ENCODE measurements around the gene ELOVL1.
A peak's percentile ranks its signal among the peaks of the same experiment; 100 is the strongest.
"Not testable (repeated sequence)": the region's sequence is repeated elsewhere in the genome, so short reads cannot be mapped to it uniquely, and the experiment has no call there.

ELOVL1 gene

GRCh38 chr1:43367904-43368645 lies at the start of gene ELOVL1:
Gene ELOVL1 (minus strand): TSS chr1:43368011. CDS start chr1:43365609, 2,402 bp downstream.
- peak; percentile 97 for DNase-seq

DNA sequence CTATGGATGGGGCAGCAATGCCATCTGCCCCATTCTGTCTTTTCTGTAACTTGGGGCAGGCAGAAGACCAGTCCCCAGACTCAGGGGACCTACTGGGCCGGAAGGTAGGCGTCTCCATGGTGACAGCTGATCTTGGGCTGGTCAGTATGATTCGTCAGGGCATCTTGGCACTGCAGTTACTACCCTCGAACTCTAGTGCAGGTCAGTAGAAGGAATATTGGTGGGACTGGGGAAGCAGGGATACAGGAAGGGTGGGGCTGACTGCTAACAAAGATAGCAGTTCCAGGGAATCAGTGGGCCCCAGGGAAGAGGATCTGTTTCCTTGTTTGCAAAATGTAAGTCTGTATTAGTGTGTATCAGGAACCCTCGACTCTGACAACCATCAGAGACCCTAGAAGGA lies 48.1 kb upstream of the ELOVL1 start:
- DNase-seq: no peak

DNA sequence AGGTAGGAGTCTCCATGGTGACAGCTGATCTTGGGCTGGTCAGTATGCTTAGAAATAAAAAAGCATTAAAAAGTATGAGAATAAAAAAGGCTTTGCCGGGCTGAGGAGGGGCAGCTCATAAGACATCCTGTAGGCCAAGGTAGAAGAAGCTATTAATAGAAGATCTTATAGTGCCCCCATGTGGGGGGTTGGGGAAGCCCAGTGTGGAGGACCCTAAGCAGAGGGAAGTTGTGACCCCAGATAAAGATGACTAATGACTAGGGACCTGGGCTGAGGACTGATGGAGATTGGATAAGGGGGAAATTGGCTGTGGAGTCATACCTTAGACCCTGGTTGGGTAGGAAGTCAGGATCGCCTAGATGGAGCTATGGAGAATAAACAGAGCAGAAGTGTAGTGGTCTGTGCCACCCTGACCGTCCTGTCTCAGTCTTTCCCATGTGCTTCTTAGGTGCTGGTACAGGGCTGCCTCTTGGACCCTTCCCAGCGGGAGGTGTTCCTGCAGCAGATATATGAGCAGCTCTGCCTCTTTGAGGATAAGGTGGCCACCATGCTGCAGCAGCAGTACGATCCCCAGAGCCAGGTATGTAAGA lies 46.9 kb upstream of the ELOVL1 start:
- peak; percentile 80 for DNase-seq

GRCh38 chr1:43413426-43413825 lies 45.6 kb upstream of the ELOVL1 start:
- DNase-seq: not testable (repeated sequence)

GRCh38 chr1:43410571-43410970 lies 42.8 kb upstream of the ELOVL1 start:
- no peak for DNase-seq

DNA sequence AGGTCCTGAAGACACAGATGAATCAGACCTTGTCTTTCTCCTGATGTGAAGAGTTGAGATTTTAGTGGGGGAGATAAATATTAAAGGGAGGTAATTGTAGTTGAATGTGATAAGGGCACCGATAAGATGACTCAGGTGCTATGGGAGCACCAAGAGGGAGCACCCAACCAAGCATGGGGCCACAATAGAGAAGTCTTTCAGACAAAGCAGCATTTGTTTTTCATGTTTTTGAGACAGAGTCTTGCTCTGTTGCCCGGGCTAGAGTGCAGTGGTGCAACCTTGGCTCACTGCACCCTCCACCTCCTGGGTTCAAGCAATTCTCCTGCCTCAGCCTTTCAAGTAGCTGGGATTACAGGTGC lies 38.0 kb upstream of the ELOVL1 start:
- no peak for DNase-seq

GRCh38 chr1:43405219-43405875 lies 37.5 kb upstream of the ELOVL1 start:
- DNase-seq: no peak

- DNase-seq: no peak
Observed at GRCh38 chr1:43404353-43404752, 36.5 kb upstream of the ELOVL1 start.

GRCh38 chr1:43402089-43402865 lies 34.5 kb upstream of the ELOVL1 start:
- no peak for DNase-seq

GRCh38 chr1:43400441-43400840 lies 32.6 kb upstream of the ELOVL1 start:
- not testable (repeated sequence) for DNase-seq

DNA sequence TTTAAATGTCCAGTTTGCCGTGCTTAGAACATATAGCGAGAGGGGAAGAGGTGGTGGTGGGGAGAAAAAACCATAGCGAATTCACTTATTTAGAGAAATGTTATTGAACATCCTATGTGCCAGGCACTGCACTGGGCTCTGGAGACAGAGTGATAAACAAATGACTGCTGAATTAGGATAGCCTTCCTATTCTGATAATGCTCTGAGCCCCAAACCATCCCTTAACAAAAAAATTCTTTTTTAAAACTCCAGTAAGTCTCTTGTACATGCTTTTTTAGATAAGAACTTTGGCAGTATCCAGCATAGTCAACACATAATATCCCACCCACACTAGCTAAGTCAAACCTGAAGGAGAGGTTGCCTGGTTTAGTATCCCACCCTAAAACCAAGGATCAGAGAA lies 30.4 kb upstream of the ELOVL1 start:
- no peak for DNase-seq

DNA sequence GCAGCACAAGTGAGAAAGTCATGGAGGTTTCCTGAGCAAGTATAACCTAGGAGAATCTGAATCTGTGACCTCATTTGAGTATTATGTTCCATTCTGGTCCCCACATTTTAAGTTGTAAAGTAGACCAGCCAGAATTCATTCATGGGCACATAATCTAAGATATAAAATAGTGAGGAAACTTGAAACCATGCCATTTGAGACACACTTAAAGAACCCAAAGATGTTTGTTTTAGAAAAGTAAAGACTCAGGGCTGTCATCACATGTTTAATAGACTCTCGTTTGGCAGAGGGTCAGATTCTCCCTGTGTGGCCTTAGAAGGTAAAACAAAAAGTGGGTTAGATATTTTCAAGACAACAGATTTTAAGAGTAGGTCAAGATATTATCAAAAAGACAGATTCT lies 28.2 kb upstream of the ELOVL1 start:
- no peak for DNase-seq

GRCh38 chr1:43395523-43395922 lies 27.7 kb upstream of the ELOVL1 start:
- DNase-seq: no peak

- DNase-seq: no peak
Observed at GRCh38 chr1:43392702-43393101, 24.9 kb upstream of the ELOVL1 start.

- DNase-seq: peak; percentile 97
Observed at GRCh38 chr1:43389326-43390313, 21.8 kb upstream of the ELOVL1 start, which contains the start of the genes MED8 and SZT2. Gene MED8 (minus strand): TSS chr1:43389800. CDS start chr1:43389764, 36 bp downstream. Gene SZT2 (plus strand): TSS chr1:43389899. CDS start chr1:43389969, 70 bp downstream.

DNA sequence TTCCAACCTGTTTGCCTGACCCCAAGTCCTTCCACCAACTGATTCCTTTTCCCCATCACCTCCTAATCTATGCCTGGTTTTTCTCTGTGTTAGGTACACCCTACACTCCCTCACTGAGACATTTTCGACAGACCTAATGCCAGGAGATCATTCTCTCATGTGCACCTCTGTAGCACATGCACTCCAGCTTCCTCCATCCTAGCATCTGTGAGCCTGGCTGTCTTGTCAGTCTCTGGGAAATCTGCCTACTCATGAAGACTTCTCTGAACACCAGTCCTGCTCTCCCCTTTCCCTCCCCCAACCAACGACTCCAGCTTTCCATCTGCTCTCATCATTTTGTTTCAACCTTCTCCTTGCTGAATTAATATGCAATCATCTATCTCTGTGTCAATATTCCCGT lies 20.8 kb upstream of the ELOVL1 start:
- DNase-seq: no peak

- no peak for DNase-seq
Observed at GRCh38 chr1:43387976-43388599, 20.3 kb upstream of the ELOVL1 start.

GRCh38 chr1:43386676-43387075 lies 18.9 kb upstream of the ELOVL1 start:
- DNase-seq: no peak

DNA sequence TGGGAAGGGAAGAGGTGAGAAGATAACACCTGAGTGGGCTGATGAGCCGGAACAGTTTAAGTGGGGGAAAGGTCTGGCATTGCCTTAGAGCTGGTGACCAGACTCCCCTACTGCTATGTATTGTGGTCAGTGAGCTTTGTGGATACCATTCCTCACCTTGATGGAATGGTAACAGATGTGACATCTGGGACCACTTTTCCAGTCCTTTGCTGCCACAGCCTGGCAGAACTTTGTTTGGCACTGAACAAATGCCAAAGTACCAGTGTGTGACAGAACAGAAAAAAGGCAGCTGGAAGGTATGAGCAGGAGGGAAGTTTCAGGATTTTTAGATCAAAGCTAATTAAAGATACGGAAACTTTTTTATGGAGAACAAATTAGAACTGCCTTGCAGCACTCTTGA lies 15.6 kb upstream of the ELOVL1 start:
- no peak for DNase-seq

DNA sequence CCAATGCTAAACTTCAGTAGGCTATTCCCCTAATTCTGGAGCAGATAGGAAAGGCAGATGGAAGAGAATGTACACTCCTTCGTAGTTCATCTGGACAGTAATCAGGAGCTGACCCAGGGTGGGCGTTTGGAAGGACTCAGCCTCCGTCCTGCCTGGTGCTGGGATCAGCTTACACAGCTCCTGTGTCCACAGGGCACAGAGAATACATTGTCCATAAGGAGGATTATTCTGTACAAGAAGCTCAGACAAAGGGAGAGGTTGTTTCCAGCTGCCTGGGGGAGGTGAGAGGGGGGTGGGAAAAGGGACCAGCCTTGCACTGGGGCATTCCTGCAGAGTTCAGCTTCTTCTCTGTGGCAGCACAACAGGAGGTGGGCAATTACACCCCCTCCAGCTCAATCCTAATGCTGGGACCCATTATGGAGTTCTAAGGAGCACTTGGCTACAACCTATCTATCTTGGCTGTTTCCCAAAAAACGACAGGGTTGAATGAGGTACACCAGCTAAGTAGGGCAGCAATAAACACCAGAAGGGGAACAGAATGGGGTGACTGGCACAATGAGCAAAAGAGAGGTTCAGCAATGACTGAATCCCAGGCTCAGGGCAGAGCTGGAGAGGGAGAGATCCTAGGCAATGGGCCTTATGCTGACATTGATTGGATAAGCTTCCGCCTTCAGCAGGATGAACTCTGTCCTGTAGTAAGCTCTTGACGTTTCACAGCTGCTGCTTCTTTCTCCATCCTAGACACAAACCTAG lies 14.4 kb upstream of the ELOVL1 start:
- no peak for DNase-seq

DNA sequence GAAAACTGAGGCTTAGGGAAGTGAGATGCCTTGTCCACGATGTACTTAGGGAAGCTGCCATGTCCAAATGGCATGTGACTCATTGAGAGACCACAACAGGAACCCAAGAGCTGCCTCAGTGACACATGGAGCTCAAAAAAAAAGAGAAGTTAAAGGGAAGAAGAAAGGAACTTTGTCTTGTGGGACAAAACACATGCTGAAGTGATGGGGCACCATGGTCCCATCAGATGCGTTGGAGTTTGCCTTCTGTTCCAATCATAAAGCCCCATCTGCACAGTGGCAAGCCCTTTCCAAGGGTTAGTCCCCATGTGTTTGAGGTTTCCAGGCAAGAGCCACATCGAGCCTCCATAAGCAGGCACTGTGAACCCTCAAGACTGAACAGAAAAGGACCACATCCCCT lies 13.8 kb upstream of the ELOVL1 start:
- no peak for DNase-seq

Measured in activated CD8-positive, alpha-beta memory T cell treated with anti-CD3 and anti-CD28 coated beads for 24 hours (primary cell).